Measurements from ENCODE around the gene NOS2.

Gene NOS2

DNA sequence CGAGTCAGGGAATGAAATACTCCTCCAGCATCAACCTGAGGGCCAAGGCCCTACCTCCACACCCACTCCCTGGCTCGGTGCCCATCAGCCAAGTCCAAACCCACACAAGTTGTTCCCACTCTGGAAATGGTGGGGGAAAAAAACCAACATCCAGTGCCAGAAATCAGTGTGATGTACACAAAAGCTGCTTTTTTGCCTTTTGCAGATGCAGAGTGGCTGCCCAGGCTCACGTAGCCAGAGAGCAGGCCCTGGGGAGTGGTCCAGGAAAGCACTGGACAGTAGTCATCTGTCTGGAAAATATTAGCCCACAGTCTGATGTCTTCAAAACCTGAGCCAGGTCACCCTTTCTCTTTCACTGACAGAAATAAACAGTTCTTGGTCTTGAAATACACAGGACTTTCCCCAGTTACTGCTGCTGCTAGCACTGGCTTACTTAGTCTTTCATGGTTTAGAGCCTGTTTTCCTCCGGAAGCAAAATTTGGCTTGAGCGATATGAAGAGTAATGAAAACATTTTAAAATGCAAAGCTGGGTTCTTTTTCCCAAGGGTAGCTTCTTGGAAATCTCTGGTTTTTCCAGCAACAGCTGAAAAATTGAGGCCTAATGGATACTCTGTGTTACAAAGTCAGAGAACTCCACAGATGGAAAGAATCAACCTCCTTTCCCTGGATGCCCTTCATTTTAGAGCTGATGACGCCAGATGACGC lies 18.2 kb upstream of the NOS2 start:
- no peak for DNase-seq

DNA sequence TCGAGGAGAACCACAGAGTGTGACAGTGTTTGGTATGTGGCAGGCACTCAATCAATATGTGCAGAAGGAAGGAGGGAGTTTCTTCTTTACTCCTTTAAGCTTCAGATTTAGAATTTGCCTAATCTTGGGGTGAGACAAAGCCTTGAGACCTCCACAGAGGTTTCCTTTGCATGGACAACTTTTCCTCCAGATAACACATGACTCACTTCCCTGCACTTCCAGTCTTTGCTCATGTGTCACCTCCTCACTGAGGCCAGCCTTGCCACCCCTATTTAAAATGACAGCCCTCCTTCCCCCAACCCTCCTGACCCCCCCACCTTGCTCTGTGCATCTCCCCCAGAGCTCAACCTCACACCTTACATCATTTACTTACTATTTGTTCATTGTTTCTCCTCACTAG lies 17.4 kb upstream of the NOS2 start:
- DNase-seq: no peak

DNA sequence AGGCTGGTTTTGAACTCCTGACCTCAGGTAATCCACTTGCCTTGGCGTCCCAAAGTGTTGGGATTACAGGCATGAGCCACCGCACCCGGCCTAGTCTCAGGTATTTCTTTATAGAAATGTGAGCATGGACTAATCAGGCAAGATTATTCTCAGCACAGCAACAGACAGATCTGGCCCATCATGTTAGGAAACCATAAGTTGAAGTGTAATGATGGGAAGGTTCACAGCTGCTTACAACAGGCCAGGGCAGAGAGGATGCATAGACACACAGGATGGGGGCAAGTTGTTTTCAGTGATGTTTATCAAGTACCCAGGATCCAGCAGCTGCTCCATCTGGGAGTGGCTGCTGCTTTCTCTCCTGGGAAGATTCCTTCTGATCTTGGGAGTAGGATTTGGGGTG lies 16.6 kb upstream of the NOS2 start:
- no peak for DNase-seq

DNA sequence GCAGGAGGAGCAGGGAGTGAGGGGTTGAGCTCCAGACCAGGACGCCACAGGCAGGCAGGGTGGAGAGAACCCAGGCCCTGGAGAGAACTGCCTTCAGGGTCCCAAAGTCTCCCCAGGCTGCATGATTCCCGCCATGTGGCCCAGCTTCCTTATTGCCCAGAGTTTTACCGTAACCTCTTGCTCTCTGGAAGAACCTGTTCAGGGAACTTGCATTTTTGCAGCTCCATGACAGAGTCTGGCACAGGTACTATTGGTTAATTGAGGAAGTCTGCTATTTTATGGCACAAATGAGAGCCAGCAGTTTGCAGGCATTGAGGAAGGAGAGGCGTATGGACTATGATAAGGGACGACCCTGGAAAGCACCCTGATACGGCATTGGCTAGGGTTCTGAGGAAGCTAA lies 11.6 kb upstream of the NOS2 start:
- no peak for DNase-seq

DNA sequence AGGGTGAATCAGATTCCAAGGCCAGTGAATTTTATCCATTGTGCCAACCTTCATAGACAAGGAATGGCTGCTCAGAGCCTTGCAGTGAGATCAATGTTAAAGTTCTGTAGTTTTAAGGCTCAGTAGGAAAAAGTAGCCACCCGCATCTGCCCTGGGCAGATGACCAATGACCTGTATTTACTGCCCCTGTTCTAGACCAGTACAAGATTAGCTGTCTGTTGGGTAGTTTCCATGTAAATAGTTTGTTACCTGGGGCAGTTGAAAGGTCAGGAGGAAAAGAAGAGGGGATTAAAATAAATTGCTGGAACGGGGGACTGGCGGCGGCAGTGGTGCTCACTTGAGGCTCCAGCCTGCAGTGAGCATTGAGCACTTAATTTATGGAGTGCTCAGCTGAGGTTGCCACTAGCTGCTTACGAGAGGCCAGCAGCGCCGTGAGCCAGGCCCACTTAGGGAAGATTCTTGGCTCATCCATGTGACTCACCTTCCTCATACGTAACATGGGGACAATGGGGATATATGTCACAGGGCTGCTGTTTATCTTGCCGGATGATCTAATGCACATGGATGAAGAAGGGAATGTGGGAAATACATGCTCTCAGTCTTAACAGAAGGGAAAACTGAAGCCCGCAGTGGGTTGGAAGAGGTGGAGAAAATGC lies 10.7 kb upstream of the NOS2 start:
- no peak for DNase-seq

DNA sequence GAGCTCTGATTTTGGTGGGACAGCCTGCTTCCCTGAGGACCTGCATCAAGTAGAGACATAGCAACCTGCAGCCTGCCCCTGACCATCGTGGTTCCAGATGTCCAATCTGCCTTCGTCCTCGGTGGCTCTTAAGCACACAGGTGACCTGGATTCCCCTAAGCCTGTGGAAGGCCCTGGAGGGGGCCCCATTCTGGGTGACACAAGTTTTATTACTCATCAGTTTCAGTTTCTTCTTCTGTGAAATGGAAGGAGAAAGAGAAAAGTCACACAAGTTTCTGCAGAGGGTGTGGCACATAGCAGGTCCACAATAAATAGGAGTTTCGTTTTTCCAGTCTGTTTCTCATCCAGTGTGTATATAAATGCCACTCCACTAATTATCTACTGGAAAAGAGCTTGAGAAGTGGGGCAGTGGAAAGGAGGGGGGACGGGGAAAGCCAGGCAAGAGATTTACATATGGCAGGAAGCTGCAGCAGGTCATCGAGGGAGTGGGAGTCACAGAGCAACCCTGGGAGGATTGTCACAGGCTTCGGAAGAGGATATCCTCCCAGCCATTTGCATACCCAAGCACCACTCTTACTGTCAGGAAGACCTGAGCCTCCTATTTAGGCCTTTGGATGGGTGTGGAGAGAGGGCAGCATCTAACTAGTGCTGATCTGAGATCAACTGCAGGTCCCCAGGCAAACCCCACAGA lies 10.0 kb upstream of the NOS2 start:
- DNase-seq: no peak

DNA sequence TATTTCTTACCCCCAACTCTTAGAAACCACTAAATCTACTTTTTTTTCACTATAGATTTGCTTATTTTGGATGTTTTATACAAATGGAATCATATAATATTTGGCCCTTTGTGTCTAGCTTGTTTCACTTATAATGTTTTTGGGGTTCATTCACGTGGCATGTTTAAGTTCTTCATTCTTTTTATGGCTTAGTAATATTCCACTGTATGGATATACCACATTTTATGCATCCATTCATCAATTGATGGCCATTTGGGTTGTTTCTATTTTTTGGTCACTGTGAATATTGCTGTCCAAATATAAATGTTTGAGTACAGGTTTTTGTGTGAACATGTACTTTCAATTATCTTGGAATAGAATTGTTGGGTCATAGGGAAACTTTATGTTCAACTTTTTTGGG lies 9.2 kb upstream of the NOS2 start:
- DNase-seq: no peak

DNA sequence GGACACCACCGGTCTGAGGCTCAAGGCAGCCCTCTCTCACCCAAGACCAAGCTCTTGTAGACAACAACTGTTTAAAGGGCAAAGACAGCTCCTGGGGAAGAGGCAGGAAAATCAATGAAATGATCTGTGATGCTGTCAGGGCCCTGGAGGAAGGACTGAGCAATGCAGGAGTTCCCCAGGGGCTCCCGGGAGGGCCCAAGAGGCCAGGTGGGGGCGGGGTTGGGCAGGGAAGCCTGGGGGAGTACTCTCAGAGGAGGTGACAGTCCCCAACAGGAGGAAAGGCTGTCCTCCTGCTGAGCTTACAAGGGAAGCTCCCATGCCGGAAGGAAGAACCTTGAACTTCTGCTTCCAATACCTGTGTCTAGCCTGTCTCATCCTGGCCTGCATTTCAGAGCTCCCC lies 8.3 kb upstream of the NOS2 start:
- no peak for DNase-seq

DNA sequence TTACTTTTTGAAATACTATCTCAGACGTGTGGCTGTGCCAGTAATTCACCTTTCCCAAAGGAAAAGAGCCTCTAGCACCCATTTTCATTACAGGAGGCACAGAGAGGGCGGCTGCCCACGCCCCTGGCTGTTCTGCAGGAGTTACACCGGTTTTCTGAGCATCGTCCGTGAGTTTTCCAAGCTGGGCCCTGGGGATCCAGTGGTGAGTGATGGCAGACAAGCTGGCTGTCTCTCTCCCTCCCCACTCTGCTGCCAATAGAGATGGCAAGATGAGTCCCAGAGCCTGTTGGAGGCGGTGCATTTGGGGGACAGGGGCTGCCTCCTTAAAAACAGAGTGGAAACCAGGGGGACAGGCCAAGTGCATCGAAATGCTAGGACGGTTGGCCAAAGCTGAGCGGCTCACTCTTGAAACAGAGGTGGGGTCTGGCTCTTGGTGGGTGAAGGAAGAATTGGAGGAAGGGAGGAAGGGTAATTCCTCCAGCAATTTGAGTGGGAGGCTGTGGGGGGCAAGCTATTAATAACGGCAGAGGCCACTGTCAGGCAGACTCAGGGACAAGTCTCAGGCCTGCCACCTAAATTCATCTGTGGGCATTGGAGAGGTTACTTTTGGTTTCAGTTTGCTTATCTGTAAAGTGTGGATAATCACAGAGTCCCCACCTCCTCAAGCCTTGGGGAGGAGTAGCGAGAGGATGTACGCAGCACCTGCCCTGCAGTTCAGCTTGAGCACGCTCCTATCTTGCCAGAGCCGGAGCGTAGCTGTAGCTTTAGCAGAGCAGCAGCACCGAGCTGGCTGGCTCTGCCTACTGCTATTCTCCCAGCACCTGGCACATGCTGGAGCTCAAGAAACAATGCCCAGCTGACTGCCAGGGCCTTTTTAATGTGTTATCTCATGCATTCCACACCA lies 7.5 kb upstream of the NOS2 start:
- peak; percentile 54 for DNase-seq

DNA sequence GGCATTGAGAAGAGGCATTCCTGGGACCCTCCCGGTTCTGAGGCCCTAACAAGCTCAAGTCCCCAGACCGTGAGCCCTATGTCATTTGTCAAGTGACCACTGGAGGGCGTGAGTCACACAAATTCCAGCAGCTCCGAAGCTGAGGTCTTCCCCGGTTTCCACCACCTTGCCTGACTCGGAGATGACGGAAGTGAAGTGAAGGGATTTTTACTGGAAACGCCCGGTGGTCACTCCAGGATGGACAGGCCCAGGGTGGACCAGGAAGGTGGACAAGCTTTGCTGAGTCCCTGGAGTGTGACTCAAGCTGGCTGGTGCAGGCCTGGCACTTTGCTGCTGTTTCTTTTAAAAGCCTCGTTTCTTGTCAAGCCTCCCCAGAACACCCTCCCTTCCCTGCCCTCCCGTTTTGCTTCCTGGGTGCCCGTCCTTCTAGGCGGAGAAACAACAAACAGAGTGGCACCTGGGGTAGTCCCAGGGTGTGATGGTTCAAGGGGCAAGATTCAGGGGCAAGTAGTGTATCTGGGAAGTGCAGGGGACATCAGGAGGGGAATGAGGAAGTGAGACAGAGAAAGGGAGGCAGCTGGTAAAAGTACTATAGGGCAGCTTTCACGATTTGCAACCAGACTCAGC lies 5.3 kb upstream of the NOS2 start:
- DNase-seq: peak; percentile 77

DNA sequence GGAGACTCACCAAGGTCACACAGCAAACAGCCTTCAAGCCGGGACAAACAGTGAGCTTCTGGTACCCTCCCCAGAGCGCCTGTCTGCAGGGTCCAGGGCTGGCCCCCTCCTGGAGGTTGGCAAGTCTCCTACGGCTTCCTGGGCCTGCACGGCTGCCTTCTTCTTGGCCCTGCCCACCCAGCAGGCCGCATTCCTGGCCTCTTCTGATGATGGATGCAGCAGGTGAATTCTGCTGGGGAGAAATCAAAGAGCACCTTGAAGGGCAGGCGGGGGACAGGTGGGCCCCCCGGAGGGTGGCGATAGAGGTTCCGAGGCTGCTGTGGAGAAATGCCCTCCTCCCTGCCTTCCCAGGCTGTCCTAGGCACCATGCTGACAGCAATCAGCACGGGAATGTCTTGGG lies 3.8 kb upstream of the NOS2 start:
- no peak for DNase-seq

DNA sequence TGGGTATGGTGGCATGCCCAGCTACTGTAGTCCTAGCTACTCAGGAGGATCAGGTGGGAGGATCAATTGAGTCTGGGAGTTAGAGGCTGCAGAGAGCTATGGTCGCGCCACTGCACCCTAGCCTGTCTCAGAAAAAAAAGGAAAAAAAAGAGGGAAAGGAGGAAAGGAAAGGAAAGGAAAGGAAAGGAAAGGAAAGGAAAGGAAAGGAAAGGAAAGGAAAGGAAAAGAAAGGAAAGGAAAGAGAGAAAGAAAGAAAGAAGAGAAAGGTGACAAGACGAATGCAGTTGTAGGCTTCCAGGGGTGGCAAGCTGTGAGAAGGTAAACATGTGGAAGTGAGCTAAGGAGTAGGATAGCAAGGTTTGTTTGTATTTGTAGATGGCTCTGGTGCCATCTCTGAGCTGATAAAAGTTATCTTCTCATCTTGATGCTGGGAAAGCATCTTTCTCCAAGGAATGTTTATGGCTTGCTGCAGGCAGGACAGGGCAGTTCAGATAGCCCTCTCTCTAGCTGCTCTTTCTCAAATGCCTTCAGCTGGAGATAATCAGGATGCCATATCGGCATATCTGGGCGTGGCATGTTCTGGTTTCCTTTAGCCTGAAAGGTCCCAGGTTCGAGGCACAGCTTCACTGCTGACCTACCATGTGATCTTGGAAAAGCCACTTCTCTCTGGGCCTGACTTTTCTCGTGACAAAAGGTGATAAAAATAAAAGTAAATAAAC lies 2.8 kb upstream of the NOS2 start:
- no peak for DNase-seq

DNA sequence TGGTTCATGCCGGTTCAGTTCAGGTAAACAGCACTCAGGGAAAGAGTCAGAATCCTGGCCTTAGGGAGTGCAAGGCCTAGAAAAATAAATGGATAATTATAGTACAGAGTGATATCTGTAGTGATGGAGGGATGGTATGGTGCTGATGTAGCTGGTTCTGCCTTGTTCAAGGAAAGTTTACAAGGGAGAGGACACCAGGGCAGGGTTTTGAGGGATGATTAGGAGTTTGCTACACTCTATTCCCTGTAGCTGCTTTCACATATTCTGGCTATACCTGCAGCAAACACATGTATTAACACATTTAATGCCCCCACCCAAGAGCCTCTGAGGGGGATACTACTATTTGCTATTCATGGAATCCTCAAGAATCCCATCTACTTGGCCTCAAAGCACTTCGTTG lies 1.7 kb upstream of the NOS2 start:
- no peak for DNase-seq

DNA sequence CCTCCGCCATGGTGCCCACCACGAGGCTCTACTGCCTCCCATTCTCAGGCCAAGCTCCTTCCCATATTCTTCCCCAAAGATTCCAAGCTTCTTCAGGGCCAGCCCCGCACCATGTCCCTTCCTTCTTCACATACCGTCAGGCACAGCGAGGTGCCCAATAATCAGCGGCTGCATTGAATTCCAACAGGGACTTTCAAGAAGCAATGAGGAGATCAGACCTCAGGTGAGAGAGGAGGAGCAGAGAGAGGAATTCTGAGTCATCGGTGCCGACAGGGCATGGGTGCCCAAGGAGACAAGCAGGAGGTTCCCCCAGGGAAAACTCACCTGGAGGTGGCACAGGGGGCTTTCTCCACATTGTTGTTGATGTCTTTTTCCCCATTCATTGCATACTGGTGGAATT lies 2.0 kb downstream of the NOS2 start:
- no peak for DNase-seq

DNA sequence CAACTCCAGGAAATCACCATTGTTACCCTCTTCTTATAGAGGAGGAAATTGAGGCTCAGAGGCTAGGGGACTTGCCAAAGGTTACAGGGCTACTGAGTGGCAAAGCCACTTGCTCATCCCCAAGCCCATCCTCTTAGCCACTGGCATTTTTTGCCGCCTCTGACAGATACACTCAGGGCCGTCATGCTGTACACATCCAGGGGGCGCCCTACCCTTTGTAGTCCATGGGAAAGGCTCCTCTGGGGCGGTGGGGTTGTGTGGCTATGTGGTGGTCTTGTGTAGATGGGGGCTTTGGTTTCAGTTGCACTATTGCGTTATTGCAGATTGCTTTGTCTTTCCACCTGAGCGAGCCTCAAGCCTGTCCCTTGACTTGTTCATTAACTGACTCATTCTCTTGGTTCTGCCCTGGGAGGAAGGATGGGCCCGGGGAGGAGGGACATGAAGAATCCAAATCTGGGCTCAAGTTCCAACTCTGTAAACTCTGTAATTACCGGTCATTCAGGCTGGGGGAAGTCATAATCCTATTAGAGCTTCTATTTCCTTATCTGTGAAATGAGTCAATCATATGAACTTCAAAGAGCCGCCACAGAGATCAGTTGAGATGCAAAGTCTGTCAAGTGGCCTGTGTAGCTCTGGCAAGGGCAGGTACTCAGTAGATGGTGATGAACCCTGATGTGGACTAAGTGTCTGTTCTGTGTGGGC lies 2.8 kb downstream of the NOS2 start:
- DNase-seq: no peak

DNA sequence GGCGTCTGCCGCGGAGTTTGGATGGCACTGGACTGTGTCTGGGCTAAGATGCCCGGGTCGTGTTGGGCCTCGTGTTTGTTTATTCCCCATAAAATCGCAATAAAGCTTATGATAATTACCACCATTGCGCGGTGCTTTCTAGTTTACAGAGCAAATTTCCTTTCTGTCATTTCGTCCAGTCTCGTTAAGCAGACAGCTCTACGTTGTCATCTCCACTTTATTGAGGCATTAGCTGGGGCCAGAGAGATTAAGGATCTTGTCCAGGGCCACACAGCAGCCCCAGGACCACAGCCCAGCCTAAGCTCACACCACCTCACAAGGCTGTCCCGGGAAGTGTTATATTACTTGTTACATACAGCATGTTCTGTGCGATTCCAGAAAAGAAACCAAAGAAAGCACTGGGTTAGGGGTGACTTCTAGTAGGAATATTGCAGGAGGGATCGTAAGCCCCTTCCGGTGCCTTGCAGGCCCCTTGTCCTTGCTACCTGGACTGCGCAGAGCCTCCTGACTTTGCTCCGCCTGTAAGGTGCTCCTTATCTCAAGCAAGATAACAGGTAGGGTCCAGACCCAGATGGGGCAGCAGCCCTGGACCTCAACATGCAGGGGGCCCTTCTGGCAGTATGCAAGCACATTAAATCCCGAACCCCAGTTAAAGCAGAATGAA lies 6.3 kb downstream of the NOS2 start:
- no peak for DNase-seq

DNA sequence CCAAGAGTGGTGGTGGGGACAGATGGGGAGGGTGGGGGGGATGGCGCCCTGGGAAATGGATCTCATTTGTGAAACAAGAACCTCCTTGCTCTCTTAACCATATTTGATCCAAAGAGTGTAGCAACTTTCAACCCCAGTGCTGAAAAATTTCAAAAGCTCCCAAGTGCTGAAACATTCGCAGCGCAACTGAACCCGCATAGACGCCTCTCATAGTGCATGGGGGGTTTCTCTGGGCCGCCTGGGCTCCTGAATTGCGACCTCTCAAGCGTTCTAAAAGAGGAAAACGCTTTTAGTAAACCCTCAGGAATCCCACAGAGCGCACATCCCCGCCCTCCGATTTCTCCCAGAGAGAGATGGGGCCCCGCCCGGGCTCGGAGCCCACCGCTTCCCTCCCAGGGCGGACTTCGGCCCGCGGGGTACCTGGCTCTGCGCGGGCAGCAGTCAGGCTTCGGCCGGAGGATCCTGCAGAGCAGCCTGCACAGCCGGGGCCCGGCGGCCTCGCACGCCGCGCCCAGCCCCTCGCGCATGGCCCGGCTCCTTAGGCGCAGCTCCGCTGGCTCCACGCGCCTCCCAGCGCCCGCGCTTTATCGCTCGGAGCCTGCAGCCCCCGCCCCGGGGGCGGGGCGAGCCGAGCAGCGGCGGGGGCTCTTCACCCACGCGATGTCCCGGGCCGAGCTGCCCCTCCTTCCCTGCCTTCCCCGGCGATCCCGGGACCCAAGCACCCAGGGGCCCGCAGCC lies 7.0 kb downstream of the NOS2 start:
- DNase-seq: no peak

DNA sequence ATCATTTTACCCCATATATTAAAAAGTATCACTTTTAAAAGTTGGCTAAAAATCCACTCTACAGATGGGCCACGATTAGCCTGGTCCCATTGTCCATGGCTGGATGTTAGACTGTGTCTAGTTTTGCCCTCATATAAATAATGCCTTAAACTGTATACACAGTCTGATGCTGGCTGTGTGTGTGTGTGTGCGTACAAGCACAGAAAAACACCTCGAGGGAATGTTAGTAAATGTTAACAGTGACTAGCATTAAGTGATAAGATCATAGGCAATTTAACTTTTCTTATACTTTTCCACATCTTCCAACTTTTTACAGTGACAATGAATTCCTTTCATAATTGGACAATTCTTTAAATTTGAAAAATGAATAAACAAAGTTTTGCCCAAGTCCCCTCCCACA lies 8.2 kb downstream of the NOS2 start:
- DNase-seq: no peak

DNA sequence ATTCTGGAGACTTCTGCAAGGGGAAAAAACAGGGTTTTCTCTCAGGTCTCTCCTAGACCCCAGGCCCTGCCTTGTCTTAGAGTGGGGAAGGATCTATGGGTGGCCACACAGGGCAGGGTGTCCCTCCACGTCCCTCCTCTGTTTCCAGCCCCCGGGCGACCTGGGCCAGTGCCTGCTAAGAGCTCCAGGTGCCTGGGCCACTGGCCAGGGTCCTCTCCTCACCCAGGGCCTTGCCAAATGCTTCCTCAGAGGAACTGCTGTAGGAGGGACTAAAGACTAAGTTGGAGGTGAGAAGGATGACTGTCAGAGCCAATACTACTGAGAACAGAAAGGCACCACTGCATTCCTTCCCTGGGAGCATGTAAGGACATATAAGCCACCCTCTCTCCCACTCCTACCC lies 11.4 kb downstream of the NOS2 start:
- no peak for DNase-seq
